Neural cell (in vitro differentiated cells): ENCODE results near the gene FAAH.

ENCODE experiments used
- CTCF ChIP-seq: fragments of 450-650 bp; IDR thresholded peaks from 2 replicates; pipeline ENCODE4 v1.5.1; 2014; ENCODE audit warnings: antibody characterized with exemption, mild to moderate bottlenecking, moderate library complexity; ENCODE audit not compliant: poor library complexity, severe bottlenecking
- EP300 ChIP-seq: fragments of 450-650 bp; conservative IDR thresholded peaks from 2 replicates; pipeline ENCODE4 v1.6.1; 2014; ENCODE audit warnings: antibody characterized with exemption, mild to moderate bottlenecking, moderate library complexity; ENCODE audit not compliant: poor library complexity, severe bottlenecking

- TF ChIP-seq CTCF (no peak), EP300 (no peak)
Measured at GRCh38 chr1:46461017-46461808, 67.1 kb downstream of the FAAH start.
